Sigmoid colon (tissue), 7 donors: ENCODE measurements around the gene SPRED2. TPM values are rescaled to one million over a fixed set of nuclear protein-coding genes. Genes with fewer than 3 reads are reported as not detected.

Experiments used
- DNase-seq: peaks from one replicate; pipeline ENCODE4 v3.0.0-alpha.2; 2019
- H3K27ac ChIP-seq, 4 donors: fragments of 200-600 bp; sonication (generic); one replicate each; pipeline ENCODE4 v1.5.1; 2016 to 2019; ENCODE audit warnings: mild to moderate bottlenecking in 1 of 4
- H3K27me3 ChIP-seq, 3 donors: fragments of 200-600 bp; sonication (generic); one replicate each; pipeline ENCODE4 v1.5.1; 2019; ENCODE audit warnings: mild to moderate bottlenecking in 1 of 3
- H3K36me3 ChIP-seq, 4 donors: fragments of 200-600 bp; sonication (generic); one replicate each; pipeline ENCODE4 v1.5.1; 2016 to 2019
- H3K4me1 ChIP-seq, 4 donors: fragments of 200-600 bp; sonication (generic); one replicate each; pipeline ENCODE4 v1.5.1; 2017 to 2019
- H3K4me3 ChIP-seq, 4 donors: fragments of 200-600 bp; sonication (generic); one replicate each; pipeline ENCODE4 v1.5.1; 2017 to 2019; ENCODE audit warnings: mild to moderate bottlenecking in 2 of 4, moderate library complexity in 1 of 4
- H3K9me3 ChIP-seq, 4 donors: fragments of 200-600 bp in 3 of 4; sonication (generic) in 3 of 4; one replicate each; pipeline versions ENCODE4 v1.5.1 to v1.6.1; 2013 to 2019
- CTCF ChIP-seq, 4 experiments: fragments of 450-650 bp in 3 of 4; fragments of 200-600 bp in 1 of 4; IDR thresholded peaks; one replicate each; pipeline ENCODE4 v1.5.1; 2016 to 2019; ENCODE audit warnings: antibody characterized with exemption in 4 of 4, mild to moderate bottlenecking in 3 of 4, moderate library complexity in 2 of 4
- EP300 ChIP-seq, 4 donors: sonication (generic); formaldehyde crosslinking; IDR thresholded peaks; one replicate each; pipeline ENCODE4 v1.6.1; 2017; ENCODE audit warnings: antibody characterized with exemption in 4 of 4
- POLR2A ChIP-seq, 2 donors: fragments of 450-650 bp; IDR thresholded peaks; one replicate each; pipeline ENCODE4 v1.6.1; 2016; ENCODE audit warnings: antibody characterized with exemption in 2 of 2, mild to moderate bottlenecking in 2 of 2, moderate library complexity in 2 of 2
- POLR2AphosphoS5 ChIP-seq, 4 donors: sonication (generic); formaldehyde crosslinking; IDR thresholded peaks; one replicate each; pipeline ENCODE4 v1.6.1; 2017; ENCODE audit warnings: antibody characterized with exemption in 4 of 4
- WGBS, 2 donors: extraction: QIAGEN DNeasy Blood & Tissue Kit; methylation state at CpG; one replicate each; pipeline ENCODE4 v1.1.7; 2013; 5-methylcytosine and 5-hydroxymethylcytosine counted together
- intact Hi-C: fragments of 100-400 bp; cut with DNase I; formaldehyde crosslinking; loops from one replicate; pipeline ENCODE4 v1.15.1; 2023
- polyA plus RNA-seq, 3 donors: library from polyadenylated mRNA; stranded (reverse); fragments of 200-250 nt; gene quantifications; one replicate each; pipeline ENCODE4 v1.2.3, GENCODE V29; 2013
- total RNA-seq, 4 donors: library from RNA; depleted of rRNA; stranded (reverse); fragments of >200 nt; gene quantifications; one replicate each; pipeline ENCODE4 v1.1.0, GENCODE V29; 2016
- donor health status: healthy with polysubstance abuse.
- donor health status: Bipolar disorder and iron deficiency.
- donor health status: healthy.

Gene SPRED2
- total and polyA plus RNA-seq, 7 donors: 6.1 to 31.2 (median 13.0) TPM

GRCh38 chr2:65413106-65413505 lies 19.3 kb downstream of the SPRED2 start:
- Histone ChIP-seq H3K4me1 (no peaks in the 10 kb centered on the region), H3K4me3 (no peak overlapping the region), H3K36me3 (no peaks in the 10 kb centered on the region), H3K27me3 (no peaks in the 10 kb centered on the region), H3K27ac (no peak overlapping the region), H3K9me3 (no peaks in the 10 kb centered on the region)
- DNase-seq: no peak
- intact Hi-C loops: no loop called here
- 67 to 76% methylated on average over 2 of the region's 2 CpGs for WGBS, 2 donors
- TF ChIP-seq CTCF (IDR thresholded peaks at IDR 0.05) (no peak), POLR2AphosphoS5 (IDR thresholded peaks at IDR 0.05) (no peak), EP300 (IDR thresholded peaks at IDR 0.05) (no peak), POLR2A (IDR thresholded peaks at IDR 0.05) (no peak)

- H3K27me3 ChIP-seq: no peaks in the 10 kb centered on the region
- intact Hi-C loops: no loop called here
- H3K4me3 ChIP-seq: no peak overlapping the region
- H3K27ac ChIP-seq: no peak overlapping the region
- H3K4me1 ChIP-seq: peaks cover 0 to 5% (median 0%) of the 10 kb centered on the region in 4 donors
- no peak for DNase-seq
- H3K36me3 ChIP-seq: no peaks in the 10 kb centered on the region
- no peak for TF ChIP-seq EP300 (IDR thresholded peaks at IDR 0.05)
- WGBS, 2 donors: 17 to 69% methylated on average over 7 of the region's 7 CpGs
- H3K9me3 ChIP-seq: no peaks in the 10 kb centered on the region
Measured at GRCh38 chr2:65411056-65411795, 21.2 kb downstream of the SPRED2 start.

- 91% methylated on average over 2 of the region's 2 CpGs for WGBS, 2 donors
- no peaks in the 10 kb centered on the region for H3K9me3 ChIP-seq
- intact Hi-C loops: no loop called here
Measured at GRCh38 chr2:65409045-65409444, 23.4 kb downstream of the SPRED2 start.

GRCh38 chr2:65407240-65407639 lies 25.2 kb downstream of the SPRED2 start:
- intact Hi-C loops: no loop called here
- H3K4me1 ChIP-seq: peaks cover 0 to 13% (median 2%) of the 10 kb centered on the region in 4 donors
- H3K36me3 ChIP-seq: no peaks in the 10 kb centered on the region
- DNase-seq: no peak
- no peak overlapping the region for H3K4me3 ChIP-seq
- 50 to 57% methylated on average over 2 of the region's 2 CpGs for WGBS, 2 donors
- no peaks in the 10 kb centered on the region for H3K27me3 ChIP-seq
- no peak overlapping the region for H3K27ac ChIP-seq
- no peaks in the 10 kb centered on the region for H3K9me3 ChIP-seq
- no peak for TF ChIP-seq POLR2AphosphoS5 (IDR thresholded peaks at IDR 0.05)
- TF ChIP-seq POLR2A (IDR thresholded peaks at IDR 0.05): no peak
- no peak for TF ChIP-seq EP300 (IDR thresholded peaks at IDR 0.05)
- TF ChIP-seq CTCF (IDR thresholded peaks at IDR 0.05): no peak

More at GRCh38 chr2:65409045-65409444, 23.4 kb downstream of the SPRED2 start:
- H3K27ac ChIP-seq: no peak overlapping the region
- no peaks in the 10 kb centered on the region for H3K36me3 ChIP-seq
- no peak overlapping the region for H3K4me3 ChIP-seq
- DNase-seq: no peak
- peaks cover 0 to 5% (median 2%) of the 10 kb centered on the region in 4 donors for H3K4me1 ChIP-seq
- TF ChIP-seq EP300 (IDR thresholded peaks at IDR 0.05) (no peak), POLR2AphosphoS5 (IDR thresholded peaks at IDR 0.05) (no peak), POLR2A (IDR thresholded peaks at IDR 0.05) (no peak)
- no peaks in the 10 kb centered on the region for H3K27me3 ChIP-seq

GRCh38 chr2:65404988-65405697 lies 27.3 kb downstream of the SPRED2 start:
- Histone ChIP-seq H3K27me3 (no peaks in the 10 kb centered on the region), H3K27ac (no peak overlapping the region), H3K9me3 (no peaks in the 10 kb centered on the region), H3K4me3 (no peak overlapping the region), H3K36me3 (no peaks in the 10 kb centered on the region), H3K4me1 (peaks cover 0 to 13% (median 2%) of the 10 kb centered on the region in 4 donors)
- WGBS, 2 donors: 58 to 76% methylated on average over 10 of the region's 10 CpGs
- intact Hi-C loops: no loop called here
- TF ChIP-seq POLR2AphosphoS5 (IDR thresholded peaks at IDR 0.05): no peak
- TF ChIP-seq POLR2A (IDR thresholded peaks at IDR 0.05): no peak
- TF ChIP-seq EP300 (IDR thresholded peaks at IDR 0.05): no peak
- TF ChIP-seq CTCF (IDR thresholded peaks at IDR 0.05): no peak
- no peak for DNase-seq
